ENCODE data around the gene PSMA5.

The PSMA5 gene

DNA sequence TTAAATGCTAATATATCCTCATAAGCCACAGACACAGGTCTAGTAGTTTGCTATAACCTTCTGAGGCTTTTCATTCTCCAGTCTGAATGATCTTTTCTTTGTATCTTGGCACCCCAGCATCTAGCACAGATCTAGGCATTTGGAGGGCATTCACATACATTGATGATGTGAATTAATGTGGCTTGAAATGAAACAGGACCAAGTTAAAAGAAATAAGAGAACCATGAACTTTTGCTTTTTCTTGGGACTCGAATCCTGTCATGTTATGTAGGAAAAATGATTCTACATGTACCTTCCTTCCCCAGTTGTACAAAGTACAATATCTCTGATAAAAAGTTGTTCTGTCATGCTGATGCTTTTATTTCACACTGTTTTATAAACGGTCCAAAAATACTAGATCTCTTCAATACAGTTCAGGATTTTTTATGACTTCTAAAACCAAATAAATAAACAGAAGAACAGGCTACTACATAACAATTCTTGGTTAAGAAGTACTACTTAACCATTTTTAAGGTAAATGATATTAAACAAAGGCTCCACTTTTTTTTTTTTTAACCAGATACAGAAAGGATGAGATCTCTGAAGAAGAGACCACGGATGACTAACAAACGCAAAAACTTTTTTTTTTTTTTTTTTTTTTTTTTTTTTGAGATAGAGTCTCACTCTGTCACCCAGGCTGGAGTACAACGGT lies 31.5 kb downstream of the PSMA5 start:
- FAIRE-seq (no peak), DNase-seq (ENCODE audit: insufficient read length, low spot score) (no peak)
- TF ChIP-seq CTCF (IDR thresholded peaks at IDR 0.05; ENCODE audit: insufficient read depth, missing control alignments), result no peak

- no peak for TF ChIP-seq CTCF (IDR thresholded peaks at IDR 0.05; ENCODE audit: insufficient read depth, missing control alignments)
- FAIRE-seq (no peak), DNase-seq (ENCODE audit: insufficient read length, low spot score) (no peak)
These were observed 32.5 kb downstream of the PSMA5 start for GRCh38 chr1:109393617-109394233.

DNA sequence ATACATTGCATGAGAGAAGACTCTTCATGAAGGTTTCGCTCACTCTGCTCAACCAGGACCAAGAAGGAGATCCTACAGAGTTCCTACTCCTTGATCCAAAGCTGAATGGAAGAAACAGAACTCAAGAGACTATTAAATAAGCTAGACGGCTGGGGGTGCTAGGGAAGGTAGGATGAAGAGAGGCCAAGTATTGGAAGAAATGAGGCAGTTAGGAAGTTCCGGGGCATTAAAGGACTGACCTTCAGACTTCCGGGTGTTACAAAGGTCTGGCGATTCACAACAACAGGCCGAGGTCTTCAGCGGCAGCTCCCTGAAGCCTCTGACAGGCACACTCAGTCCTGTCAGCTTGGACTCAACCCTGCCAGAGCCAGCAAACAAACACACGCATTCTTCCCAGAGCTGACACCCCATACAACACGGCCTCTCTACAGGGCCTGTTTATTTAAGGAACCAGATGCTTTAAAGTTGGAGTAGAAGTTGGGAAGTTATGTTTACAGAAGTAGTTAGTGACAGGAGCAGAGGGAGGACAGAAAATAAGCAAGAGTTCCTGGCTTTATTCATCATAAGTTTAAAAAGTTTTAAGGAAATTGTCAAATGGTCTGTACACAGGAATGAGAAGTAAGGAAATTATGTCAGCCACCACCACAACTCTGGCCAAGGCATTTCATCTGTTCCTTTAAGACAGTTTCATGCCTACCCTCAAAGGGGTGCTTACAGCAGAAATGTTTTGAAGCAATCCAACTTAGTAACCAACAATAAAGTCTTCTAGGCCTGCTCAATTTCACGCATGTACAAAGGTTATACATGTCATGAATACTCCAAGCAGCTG lies 33.2 kb downstream of the PSMA5 start:
- no peak for TF ChIP-seq CTCF (IDR thresholded peaks at IDR 0.05; ENCODE audit: insufficient read depth, missing control alignments)
- no peak for DNase-seq (ENCODE audit: insufficient read length, low spot score)
- no peak for FAIRE-seq

DNA sequence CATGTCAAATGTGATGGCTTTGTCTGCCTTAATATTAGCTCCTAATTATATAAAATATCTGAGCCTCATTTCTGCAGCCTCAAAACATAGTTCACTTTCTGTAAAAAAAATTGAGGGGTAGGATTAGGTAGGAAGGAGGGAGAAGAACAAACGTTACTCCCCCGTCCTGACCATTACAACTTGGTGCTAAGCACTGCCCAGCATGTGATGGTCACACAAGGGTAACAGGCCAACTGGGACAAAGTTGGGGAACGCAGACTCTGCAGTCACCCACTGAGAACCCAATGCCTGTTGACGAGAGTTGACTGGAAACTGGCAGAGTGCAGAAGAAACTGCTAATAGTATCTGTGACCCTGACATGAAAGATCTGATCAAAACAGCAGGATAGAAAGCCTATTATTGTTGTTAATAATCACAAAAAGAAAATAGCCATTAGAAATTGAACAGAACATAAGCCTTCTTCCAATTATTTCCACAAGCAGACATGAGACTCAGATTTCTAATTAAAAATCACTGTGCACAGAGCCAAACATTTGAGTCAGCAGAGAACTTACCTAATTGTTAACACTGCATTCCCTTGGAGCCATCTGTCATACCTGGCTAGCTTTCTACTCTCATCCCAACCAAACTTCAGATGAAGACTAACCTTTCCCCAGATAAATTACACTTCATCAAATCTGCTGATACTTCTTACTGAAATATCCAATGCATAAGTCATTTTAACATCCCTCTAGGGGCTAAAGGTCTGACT lies 34.0 kb downstream of the PSMA5 start:
- TF ChIP-seq CTCF (IDR thresholded peaks at IDR 0.05; ENCODE audit: insufficient read depth, missing control alignments), result no peak
- DNase-seq (ENCODE audit: insufficient read length, low spot score) (no peak), FAIRE-seq (no peak)

DNA sequence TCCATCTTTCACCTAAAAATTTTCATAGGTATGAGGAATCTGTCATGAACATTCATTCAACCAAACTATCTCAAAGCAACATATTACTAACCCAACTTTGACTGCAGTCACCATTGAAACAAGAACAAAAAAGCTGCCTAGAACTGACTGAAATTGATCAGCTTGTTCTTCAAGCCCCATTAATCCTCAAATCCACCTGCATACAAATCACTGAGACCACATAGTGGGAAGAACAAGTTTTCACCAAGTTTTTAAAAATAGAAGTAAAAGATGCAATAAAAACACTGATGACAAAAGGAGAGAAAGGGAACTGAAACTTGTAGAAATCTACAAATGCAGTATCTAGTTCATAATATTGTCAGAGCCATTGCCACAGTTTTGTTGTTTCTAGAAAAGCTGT lies 34.6 kb downstream of the PSMA5 start:
- TF ChIP-seq CTCF (IDR thresholded peaks at IDR 0.05; ENCODE audit: insufficient read depth, missing control alignments), result no peak
- no peak for FAIRE-seq
- no peak for DNase-seq (ENCODE audit: insufficient read length, low spot score)

DNA sequence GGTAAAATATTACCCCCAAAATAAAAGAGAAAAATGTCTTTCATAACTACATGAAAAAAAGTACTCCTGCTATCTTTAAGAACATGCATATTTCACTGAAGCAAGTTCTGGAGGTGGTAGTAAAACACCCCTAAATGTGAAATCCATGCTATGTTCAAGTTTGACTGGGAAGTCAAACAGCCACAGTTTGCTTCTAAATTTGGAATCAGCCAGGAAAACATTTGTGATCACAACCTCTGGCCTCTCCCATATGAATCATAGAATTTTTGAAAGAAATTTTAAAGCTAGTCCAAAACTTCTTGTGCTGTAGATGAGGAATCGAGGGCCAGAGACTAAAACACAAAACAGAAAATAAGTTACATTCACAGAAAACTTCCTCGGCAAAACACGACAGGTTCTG lies 35.1 kb downstream of the PSMA5 start:
- DNase-seq (ENCODE audit: insufficient read length, low spot score) (no peak), FAIRE-seq (no peak)
- TF ChIP-seq CTCF (IDR thresholded peaks at IDR 0.05; ENCODE audit: insufficient read depth, missing control alignments), result no peak
